Duodenal mucosa (tissue), 2 donors: ENCODE measurements around the gene SUGP2.
"Not testable (repeated sequence)": the region's sequence is repeated elsewhere in the genome, so short reads cannot be mapped to it uniquely, and the experiment has no call there.

Experiments
- H3K27ac ChIP-seq: one replicate; pipeline ENCODE4 v1.7.0; 2013; ENCODE audit warnings: low read depth, low read length
- H3K27me3 ChIP-seq, 2 donors: one replicate each; pipeline ENCODE4 v1.7.0; 2013; ENCODE audit warnings: low read length in 2 of 2, control low read depth in 1 of 2; ENCODE audit not compliant: insufficient read depth in 2 of 2, control insufficient read depth in 1 of 2
- H3K36me3 ChIP-seq, 2 donors: one replicate each; pipeline ENCODE4 v1.7.0; 2013; ENCODE audit warnings: low read length in 2 of 2, control low read depth in 1 of 2; ENCODE audit not compliant: insufficient read depth in 2 of 2, control insufficient read depth in 1 of 2
- H3K4me1 ChIP-seq, 2 donors: one replicate each; pipeline ENCODE4 v1.7.0; 2013; ENCODE audit warnings: low read length in 2 of 2, control low read depth in 1 of 2; ENCODE audit not compliant: insufficient read depth in 2 of 2, control insufficient read depth in 1 of 2
- H3K4me3 ChIP-seq, 2 donors: one replicate each; pipeline ENCODE4 v1.7.0; 2013; ENCODE audit warnings: low read length in 2 of 2, low read depth in 1 of 2
- H3K9ac ChIP-seq, 2 donors: one replicate each; pipeline ENCODE4 v1.7.0; 2013; ENCODE audit warnings: low read length in 2 of 2, low read depth in 1 of 2
- H3K9me3 ChIP-seq, 2 donors: one replicate each; pipeline ENCODE4 v1.7.0; 2013; ENCODE audit warnings: low read length in 2 of 2, control low read depth in 1 of 2; ENCODE audit not compliant: control insufficient read depth in 1 of 2

SUGP2 gene

GRCh38 chr19:18964121-18964520 is 69.2 kb downstream of the SUGP2 start:
- H3K36me3 ChIP-seq: no peaks in the 10 kb centered on the region
- H3K27ac ChIP-seq: no peak overlapping the region
- H3K27me3 ChIP-seq: peaks cover 3 to 6% of the 10 kb centered on the region in 2 donors
- H3K9ac ChIP-seq: no peak overlapping the region
- H3K4me1 ChIP-seq: no peaks in the 10 kb centered on the region
- no peak overlapping the region for H3K4me3 ChIP-seq
- no peaks in the 10 kb centered on the region for H3K9me3 ChIP-seq

DNA sequence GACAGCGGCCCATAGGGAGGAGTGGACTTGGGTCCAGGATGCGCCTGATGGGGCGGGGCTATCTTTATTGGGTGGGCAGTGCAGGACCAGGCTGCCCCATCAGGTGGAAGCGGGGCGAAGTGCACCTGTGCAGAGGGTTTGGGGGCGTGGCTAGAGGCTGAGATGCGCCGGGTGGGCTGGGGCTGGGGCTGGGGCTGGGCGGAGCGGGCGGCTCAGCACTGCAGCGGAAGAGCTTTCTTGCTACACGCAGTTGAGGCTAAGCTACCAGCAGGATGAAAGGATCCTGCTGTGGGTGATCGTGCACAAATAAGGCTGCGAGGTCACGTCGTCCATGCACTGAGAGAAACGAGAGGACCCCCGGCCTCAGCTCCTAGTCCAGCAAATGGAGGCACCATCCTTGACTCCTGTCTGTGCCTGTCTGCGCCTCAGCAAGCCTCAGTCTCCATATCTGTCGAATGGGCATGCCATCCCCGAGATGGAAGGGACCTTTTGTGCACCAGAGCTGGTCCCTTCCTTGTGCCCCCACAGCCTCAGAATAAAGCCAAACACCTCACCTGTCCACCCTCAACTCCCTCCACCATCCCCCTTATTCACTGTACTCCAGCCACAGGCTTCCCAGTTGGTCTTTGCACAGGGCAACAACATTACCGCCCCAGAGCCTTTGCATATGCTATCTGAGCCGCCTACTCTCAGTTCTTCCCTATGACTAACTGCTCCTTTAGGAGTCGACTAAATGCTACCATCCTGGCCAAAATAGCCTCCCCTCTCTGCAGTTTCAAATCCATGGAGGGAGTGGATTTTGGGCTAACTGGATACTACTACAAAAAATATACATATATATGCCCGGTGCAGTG is 71.3 kb downstream of the SUGP2 start:
- H3K4me3 ChIP-seq: no peak overlapping the region
- H3K4me1 ChIP-seq: no peaks in the 10 kb centered on the region
- H3K9ac ChIP-seq: no peak overlapping the region
- H3K27ac ChIP-seq: no peak overlapping the region
- no peaks in the 10 kb centered on the region for H3K9me3 ChIP-seq
- H3K36me3 ChIP-seq: no peaks in the 10 kb centered on the region
- peaks cover 3 to 6% of the 10 kb centered on the region in 2 donors for H3K27me3 ChIP-seq

DNA sequence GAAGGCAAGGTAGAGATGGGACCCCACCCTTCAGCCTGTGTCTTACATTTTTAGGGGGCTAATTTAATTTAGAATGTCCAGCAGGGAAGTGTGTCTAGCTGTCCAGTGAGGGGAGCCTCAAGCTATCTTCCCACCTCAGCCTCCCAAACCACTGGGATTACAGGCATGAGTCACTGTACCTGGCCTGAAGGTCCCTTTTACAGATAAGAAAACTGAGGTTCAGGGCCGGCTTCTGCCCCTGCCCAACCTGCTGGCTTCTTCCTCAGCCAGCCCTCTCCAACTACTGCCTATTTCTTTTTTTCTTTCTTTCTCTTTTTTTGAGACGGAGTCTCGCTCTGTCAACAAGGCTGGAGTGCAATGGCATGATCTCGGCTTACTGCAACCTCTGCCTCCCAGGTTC is 72.9 kb downstream of the SUGP2 start:
- Histone ChIP-seq H3K27ac (no peak overlapping the region), H3K9ac (no peak overlapping the region), H3K4me3 (no peak overlapping the region), H3K36me3 (no peaks in the 10 kb centered on the region), H3K27me3 (peaks cover 3 to 6% of the 10 kb centered on the region in 2 donors), H3K4me1 (no peaks in the 10 kb centered on the region), H3K9me3 (no peaks in the 10 kb centered on the region)

DNA sequence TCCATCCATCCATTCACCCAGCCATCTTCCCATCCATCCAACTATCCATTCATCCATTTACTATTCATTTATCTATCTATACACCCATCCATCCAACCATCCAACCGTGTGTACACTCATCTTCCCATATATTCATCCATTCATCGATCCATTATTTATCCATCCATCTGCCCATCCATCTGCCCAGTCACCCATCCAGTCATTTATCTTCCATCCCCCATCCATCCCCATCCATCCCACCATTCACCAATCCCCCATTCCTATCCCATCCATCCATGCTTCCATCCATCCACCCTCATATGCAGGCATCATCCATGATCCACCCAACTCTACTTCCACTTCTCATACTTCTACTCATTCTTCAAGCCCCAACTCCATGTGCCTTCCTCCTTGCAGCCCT is 78.3 kb downstream of the SUGP2 start:
- no peaks in the 10 kb centered on the region for H3K36me3 ChIP-seq
- H3K4me1 ChIP-seq: no peaks in the 10 kb centered on the region
- no peaks in the 10 kb centered on the region for H3K27me3 ChIP-seq
- no peaks in the 10 kb centered on the region for H3K9me3 ChIP-seq
- no peak overlapping the region for H3K9ac ChIP-seq
- no peak overlapping the region for H3K27ac ChIP-seq
- H3K4me3 ChIP-seq: no peak overlapping the region

- Histone ChIP-seq H3K4me3 (no peak overlapping the region), H3K9me3 (no peaks in the 10 kb centered on the region), H3K36me3 (no peaks in the 10 kb centered on the region), H3K9ac (no peak overlapping the region), H3K27ac (no peak overlapping the region), H3K4me1 (no peaks in the 10 kb centered on the region), H3K27me3 (no peaks in the 10 kb centered on the region)
Measured at GRCh38 chr19:18954094-18954493, 79.2 kb downstream of the SUGP2 start.

- not testable (repeated sequence) for H3K4me1 ChIP-seq, H3K4me3 ChIP-seq, H3K9ac ChIP-seq, H3K27me3 ChIP-seq, H3K36me3 ChIP-seq, H3K27ac ChIP-seq, H3K9me3 ChIP-seq
Measured at GRCh38 chr19:18952364-18953003, 80.8 kb downstream of the SUGP2 start.

- Histone ChIP-seq H3K27ac (no peak overlapping the region), H3K36me3 (no peaks in the 10 kb centered on the region), H3K4me3 (no peak overlapping the region), H3K27me3 (no peaks in the 10 kb centered on the region), H3K9me3 (no peaks in the 10 kb centered on the region), H3K4me1 (no peaks in the 10 kb centered on the region), H3K9ac (no peak overlapping the region)
Measured at GRCh38 chr19:18951721-18952281, 81.5 kb downstream of the SUGP2 start.

GRCh38 chr19:18949858-18950257 is 83.5 kb downstream of the SUGP2 start:
- H3K36me3 ChIP-seq: no peaks in the 10 kb centered on the region
- H3K4me1 ChIP-seq: no peaks in the 10 kb centered on the region
- H3K27me3 ChIP-seq: no peaks in the 10 kb centered on the region
- H3K27ac ChIP-seq: no peak overlapping the region
- no peak overlapping the region for H3K9ac ChIP-seq
- H3K4me3 ChIP-seq: no peak overlapping the region
- no peaks in the 10 kb centered on the region for H3K9me3 ChIP-seq

GRCh38 chr19:18948976-18949356 is 84.4 kb downstream of the SUGP2 start:
- no peak overlapping the region for H3K27ac ChIP-seq
- H3K4me1 ChIP-seq: no peaks in the 10 kb centered on the region
- no peaks in the 10 kb centered on the region for H3K9me3 ChIP-seq
- no peak overlapping the region for H3K4me3 ChIP-seq
- no peaks in the 10 kb centered on the region for H3K36me3 ChIP-seq
- H3K27me3 ChIP-seq: no peaks in the 10 kb centered on the region
- no peak overlapping the region for H3K9ac ChIP-seq
